ENCODE measurements around the gene OR52R1. TPM values are rescaled to one million over a fixed set of nuclear protein-coding genes. Genes with fewer than 3 reads are reported as not detected.

Gene OR52R1
- total RNA-seq, result not detected in 2 replicates

DNA sequence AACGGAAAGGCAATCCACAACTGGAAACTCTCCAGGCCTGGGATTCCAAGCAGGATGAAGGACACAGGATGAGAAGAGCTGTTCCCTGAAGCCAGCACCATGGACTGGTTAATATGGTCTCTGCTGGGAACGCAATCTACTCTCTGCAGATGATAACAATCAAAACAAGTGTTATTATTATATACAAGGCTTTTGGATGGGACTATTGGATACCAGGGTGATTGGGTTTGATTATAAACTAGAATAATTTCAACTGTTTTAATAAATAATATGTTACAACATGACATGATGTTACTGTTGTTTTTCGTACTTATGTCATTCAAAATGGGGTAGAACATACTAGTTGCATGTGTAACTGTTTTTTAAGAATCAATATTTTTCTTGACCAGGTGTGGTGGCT is at the start of gene OR52R1:
Gene OR52R1 (minus strand): TSS at position 101 of the 400 bp plus-strand sequence. CDS start 0 bp downstream, at position 101.

DNA sequence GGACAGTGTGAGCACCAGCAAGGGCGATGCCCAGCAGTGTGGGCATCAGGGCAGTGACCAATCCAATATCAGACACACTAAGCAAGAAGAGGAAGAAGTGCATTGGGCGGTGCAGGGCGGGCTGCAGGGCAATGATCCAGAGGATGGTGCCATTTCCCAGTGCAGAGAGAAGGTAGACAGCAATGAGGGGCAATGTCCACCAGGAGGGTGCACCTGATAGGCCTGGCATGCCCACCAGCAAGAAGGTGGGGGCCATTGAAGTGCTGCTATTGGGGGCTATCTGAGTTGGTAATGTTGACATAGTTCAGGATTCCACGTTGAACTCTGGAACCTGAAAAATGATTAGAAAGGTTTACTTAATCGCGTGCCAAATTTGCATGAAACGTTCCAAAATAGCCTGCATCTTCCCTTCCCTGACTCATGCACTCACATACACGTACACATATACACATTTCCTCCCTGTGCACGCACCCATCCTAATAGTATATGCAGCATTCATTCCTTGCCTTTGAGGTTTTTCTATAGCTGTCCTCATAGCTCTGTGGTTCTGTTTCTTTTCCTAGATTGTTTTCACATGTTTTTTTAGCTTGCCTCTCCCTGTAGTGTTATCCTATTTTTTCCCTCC is 44.8 kb upstream of the OR52R1 start, which contains the start of gene OR51S1:
Gene OR51S1 (minus strand): TSS at position 301 of the 625 bp plus-strand sequence. CDS start 0 bp downstream, at position 301.

GRCh38 chr11:4821021-4821420 is 16.8 kb upstream of the OR52R1 start, which contains the start of gene OR51F2:
TSS of gene OR51F2 (plus strand) at chr11:4821321. CDS start at chr11:4821422, 101 bp downstream.

DNA sequence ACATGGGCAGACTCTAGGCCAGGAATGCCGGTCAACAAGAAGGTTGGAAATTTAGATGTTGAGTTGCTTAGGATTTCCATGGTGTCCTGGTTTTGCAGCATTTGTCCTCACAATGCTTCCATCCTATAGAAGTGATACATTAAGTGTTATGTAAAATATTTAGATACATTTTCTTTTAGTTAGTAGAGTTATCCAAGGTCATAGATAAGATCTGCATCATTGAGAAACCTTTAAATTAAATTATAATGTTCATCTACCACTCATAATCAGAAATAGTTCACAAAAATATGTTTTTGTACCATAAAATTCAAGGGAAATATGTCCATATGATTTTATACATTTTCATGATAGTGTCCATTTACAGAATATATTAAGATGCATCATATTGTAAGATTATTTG is 34.3 kb downstream of the OR52R1 start, which contains the start of gene OR51F1:
Gene OR51F1 (minus strand): TSS at position 101 of the 400 bp plus-strand sequence. CDS start 0 bp downstream, at position 101.

Other genes starting within 250 kb of the OR52R1 start
- gene OR52I2, start 222.6 kb downstream of the OR52R1 start, total RNA-seq, result not detected in 2 replicates
- gene OR52I1, start 210.3 kb downstream of the OR52R1 start, total RNA-seq, result not detected in 2 replicates
- gene TRIM68, start 196.1 kb downstream of the OR52R1 start, total RNA-seq, result 7.9 and 10.5 TPM in 2 replicates
- gene OR51D1, start 166.9 kb downstream of the OR52R1 start, total RNA-seq, result not detected in 2 replicates
- not detected in 2 replicates for gene OR51E1, start 160.4 kb downstream of the OR52R1 start, total RNA-seq
- under 0.01 TPM in 1 of 2 replicates, not detected in the other for gene OR51E2, start 106.5 kb downstream of the OR52R1 start, total RNA-seq
- gene MMP26, start 99.6 kb downstream of the OR52R1 start, total RNA-seq, result not detected in 2 replicates
- not detected in 2 replicates for gene OR51F1, start 34.4 kb downstream of the OR52R1 start, total RNA-seq
- gene OR51F2, start 16.9 kb upstream of the OR52R1 start, total RNA-seq, result not detected in 2 replicates
- not detected in 2 replicates for gene OR51S1, start 44.8 kb upstream of the OR52R1 start, total RNA-seq
- not detected in 2 replicates for gene OR51T1, start 77.5 kb upstream of the OR52R1 start, total RNA-seq
- gene OR51A7, start 99.4 kb upstream of the OR52R1 start, total RNA-seq, result not detected in 2 replicates
- gene OR51G2, start 115.0 kb upstream of the OR52R1 start, total RNA-seq, result not detected in 2 replicates
- gene OR51G1, start 120.0 kb upstream of the OR52R1 start, total RNA-seq, result not detected in 2 replicates
- gene OR51A4, start 143.2 kb upstream of the OR52R1 start, total RNA-seq, result not detected in 2 replicates
- gene OR51A2, start 151.3 kb upstream of the OR52R1 start, total RNA-seq, result not detected in 2 replicates
- gene OR51L1, start 190.5 kb upstream of the OR52R1 start, total RNA-seq, result not detected in 2 replicates
- gene OR52J3, start 242.1 kb upstream of the OR52R1 start, total RNA-seq, result not detected in 2 replicates